Measurements from ENCODE around the gene ACOT8. TPM values are rescaled to one million over a fixed set of nuclear protein-coding genes. Genes with fewer than 3 reads are reported as not detected.

Gene ACOT8
- total and polyA plus RNA-seq, 9 of the 15 experiments (the other 6 are each of a cell fraction or from before 2014, with no cell fraction given): 8.2 to 46.7 (median 20.7) TPM

- TF ChIP-seq KLF13 (tag; IDR thresholded peaks at IDR 0.05; ENCODE audit: borderline replicate concordance, low read depth) (no peak), CAMTA2 (CRISPR knock-in tag; conservative IDR thresholded peaks at IDR 0.05) (no peak), BCLAF1 (IDR thresholded peaks at IDR 0.05; ENCODE audit: borderline replicate concordance in 1 of 2, control insufficient read depth in 1 of 2, low read depth in 2 of 2, low read length in 1 of 2) (no peak), FOS (IDR thresholded peaks at IDR 0.05; ENCODE audit: extremely low read depth, insufficient read length) (no peak), U2AF2 (optimal IDR thresholded peaks at IDR 0.05; ENCODE audit: low read depth, low read length) (no peak), BRD9 (IDR thresholded peaks at IDR 0.05; ENCODE audit: low read depth, partially characterized antibody) (no peak), PKNOX1 (IDR thresholded peaks at IDR 0.05) (peak; percentile 55; the same call in 1 of the 2 replicates), JUN (IDR thresholded peaks at IDR 0.05; ENCODE audit: borderline replicate concordance, low read depth, low read length) (0 out of 2 replicates have a peak, but pooled peaks have one; percentile 13), JUN (CRISPR knock-in tag; IDR thresholded peaks at IDR 0.05; ENCODE audit: borderline replicate concordance) (no peak), MAZ (CRISPR knock-in tag; conservative IDR thresholded peaks at IDR 0.05 in 1 of 2, IDR thresholded peaks at IDR 0.05 in 1 of 2) (peak in 1 of 2 experiments; percentile 42; a peak in 1 of 4 replicates), ZNF609 (CRISPR knock-in tag; IDR thresholded peaks at IDR 0.05; ENCODE audit: borderline replicate concordance) (no peak), TFE3 (CRISPR knock-in tag; IDR thresholded peaks at IDR 0.05) (no peak), PATZ1 (CRISPR knock-in tag; IDR thresholded peaks at IDR 0.05; ENCODE audit: borderline replicate concordance) (no peak), MAFK (IDR thresholded peaks at IDR 0.05; ENCODE audit: low read length) (peak; percentile 58)
These were observed 21.4 kb downstream of the ACOT8 start (continued) for GRCh38 chr20:45835825-45836224.

Measured in K562 (cell line).